Neural cell (in vitro differentiated cells): Measurements from ENCODE around the gene CCDC85C. TPM values are rescaled to one million over a fixed set of nuclear protein-coding genes. Genes with fewer than 3 reads are reported as not detected.

Experiments
- H2AFZ ChIP-seq: fragments of 200-600, 300-800 bp; sonication (generic), shearing (Covaris generic); 2 replicates; pipeline ENCODE4 v1.6.0; 2014; ENCODE audit warnings: low read depth, mild to moderate bottlenecking, antibody characterized with exemption, low read length, moderate library complexity
- H3F3A ChIP-seq: fragments of 200-600 bp; shearing (Covaris generic); 2 replicates; pipeline ENCODE4 v1.6.1; 2016; ENCODE audit warnings: mild to moderate bottlenecking, moderate library complexity, mixed read lengths, antibody characterized with exemption, low read length; ENCODE audit not compliant: insufficient read depth, poor library complexity, severe bottlenecking
- H3K27ac ChIP-seq: fragments of 200-600, 300-800 bp; sonication (generic), shearing (Covaris generic); 2 replicates; pipeline ENCODE4 v1.5.1; 2014; ENCODE audit warnings: mild to moderate bottlenecking, low read length, moderate library complexity
- H3K27me3 ChIP-seq: fragments of 300-800, 200-600 bp; sonication (generic), shearing (Covaris generic); 2 replicates; pipeline ENCODE4 v1.6.0; 2014; ENCODE audit warnings: mild to moderate bottlenecking, low read depth, low read length, moderate library complexity; ENCODE audit not compliant: insufficient read depth
- H3K36me3 ChIP-seq: fragments of 300-800, 200-600 bp; sonication (generic), shearing (Covaris generic); 2 replicates; pipeline ENCODE4 v1.5.1; 2014; ENCODE audit warnings: mild to moderate bottlenecking, antibody characterized with exemption, low read length, moderate library complexity; ENCODE audit not compliant: insufficient read depth
- H3K4me2 ChIP-seq: fragments of 300-800, 200-600 bp; sonication (generic), shearing (Covaris generic); 2 replicates; pipeline ENCODE4 v1.6.0; 2014; ENCODE audit warnings: mild to moderate bottlenecking, low read length
- H3K4me3 ChIP-seq: fragments of 300-800, 200-600 bp; sonication (generic), shearing (Covaris generic); 2 replicates; pipeline ENCODE4 v1.5.1; 2014; ENCODE audit warnings: mild to moderate bottlenecking, low read length, moderate library complexity
- H3K79me2 ChIP-seq: fragments of 200-600 bp; shearing (Covaris generic); replicated peaks from 2 replicates; pipeline ENCODE4 v1.6.0; 2014; ENCODE audit warnings: mild to moderate bottlenecking, low read length, moderate library complexity; ENCODE audit not compliant: insufficient read depth
- H3K9ac ChIP-seq: fragments of 300-800, 200-600 bp; sonication (generic), shearing (Covaris generic); 2 replicates; pipeline ENCODE4 v1.6.1; 2016; ENCODE audit warnings: mild to moderate bottlenecking, low read length, mixed read lengths
- H3K9me2 ChIP-seq: fragments of 200-600 bp; shearing (Covaris generic); 2 replicates; pipeline ENCODE4 v1.6.1; 2016; ENCODE audit warnings: mild to moderate bottlenecking, low read length, mixed read lengths; ENCODE audit not compliant: insufficient read depth
- H3K9me3 ChIP-seq: fragments of 200-600, 300-800 bp; sonication (generic), shearing (Covaris generic); 2 replicates; pipeline ENCODE4 v1.6.1; 2016; ENCODE audit warnings: mild to moderate bottlenecking, mixed run types, low read length, moderate library complexity, mixed read lengths
- H4K20me1 ChIP-seq: fragments of 200-600 bp; shearing (Covaris generic); 2 replicates; pipeline ENCODE4 v1.6.1; 2016; ENCODE audit warnings: mild to moderate bottlenecking, mixed run types; ENCODE audit not compliant: insufficient read depth
- EP300 ChIP-seq: fragments of 450-650 bp; conservative IDR thresholded peaks from 2 replicates; pipeline ENCODE4 v1.6.1; 2014; ENCODE audit warnings: antibody characterized with exemption, mild to moderate bottlenecking, moderate library complexity; ENCODE audit not compliant: poor library complexity, severe bottlenecking
- EZH2 ChIP-seq: fragments of 200-600, 300-800 bp; shearing (Covaris generic), sonication (generic); IDR thresholded peaks from 2 replicates; pipeline ENCODE4 v1.6.1; 2014; ENCODE audit warnings: antibody characterized with exemption, low read length, borderline replicate concordance, mild to moderate bottlenecking; ENCODE audit not compliant: insufficient read depth, poor library complexity, severe bottlenecking
- MXI1 ChIP-seq: fragments of 450-650 bp; conservative IDR thresholded peaks from 2 replicates; pipeline ENCODE4 v1.6.1; 2014; ENCODE audit warnings: antibody characterized with exemption, mild to moderate bottlenecking; ENCODE audit not compliant: poor library complexity, severe bottlenecking
- POLR2AphosphoS5 ChIP-seq: IDR thresholded peaks from 2 replicates; pipeline ENCODE4 v1.6.1; 2012
- RAD21 ChIP-seq: fragments of 450-650 bp; conservative IDR thresholded peaks from 2 replicates; pipeline ENCODE4 v1.6.1; 2014; ENCODE audit warnings: antibody characterized with exemption, mild to moderate bottlenecking, moderate library complexity
- SMC3 ChIP-seq: fragments of 450-650 bp; conservative IDR thresholded peaks from 2 replicates; pipeline ENCODE4 v1.6.1; 2014; ENCODE audit warnings: antibody characterized with exemption, mild to moderate bottlenecking, moderate library complexity; ENCODE audit not compliant: poor library complexity
- TAF1 ChIP-seq: IDR thresholded peaks from 2 replicates; pipeline ENCODE4 v1.6.1; 2012; ENCODE audit warnings: low read depth
- polyA plus RNA-seq: library from polyadenylated mRNA; depleted of rRNA; stranded (reverse); fragments of >200 nt; gene quantifications from 2 replicates; pipeline ENCODE4 v1.2.3, GENCODE V29; 2014
- TF ChIP-seq, protein P1 (sequence below): IDR thresholded peaks from 2 replicates; pipeline ENCODE4 v1.6.1; 2012; ENCODE audit warnings: borderline replicate concordance
- TF ChIP-seq, protein P2 (sequence below): fragments of 450-650 bp; IDR thresholded peaks from 2 replicates; pipeline ENCODE4 v1.5.1; 2014; ENCODE audit warnings: antibody characterized with exemption, mild to moderate bottlenecking, moderate library complexity; ENCODE audit not compliant: poor library complexity, severe bottlenecking

The CCDC85C gene
- polyA plus RNA-seq, 1 donor from 2014 or later: 24.8 TPM

- Histone ChIP-seq H3K79me2 (no peaks in the 10 kb centered on the region), H3K36me3 (no peaks in the 10 kb centered on the region), H2AFZ (no peak overlapping the region), H3K27me3 (peaks cover 15% of the 10 kb centered on the region), H4K20me1 (no peaks in the 10 kb centered on the region), H3K9ac (no peak overlapping the region), H3K9me2 (no peaks in the 10 kb centered on the region), H3K4me2 (no peak overlapping the region), H3K9me3 (no peaks in the 10 kb centered on the region), H3F3A (no peaks in the 10 kb centered on the region), H3K27ac (no peak overlapping the region), H3K4me3 (no peak overlapping the region)
- TF ChIP-seq SMC3 (no peak), MXI1 (no peak), POLR2AphosphoS5 (no peak), TAF1 (no peak), EZH2 (no peak), RAD21 (no peak), EP300 (no peak)
- TF ChIP-seq, protein P1, sequence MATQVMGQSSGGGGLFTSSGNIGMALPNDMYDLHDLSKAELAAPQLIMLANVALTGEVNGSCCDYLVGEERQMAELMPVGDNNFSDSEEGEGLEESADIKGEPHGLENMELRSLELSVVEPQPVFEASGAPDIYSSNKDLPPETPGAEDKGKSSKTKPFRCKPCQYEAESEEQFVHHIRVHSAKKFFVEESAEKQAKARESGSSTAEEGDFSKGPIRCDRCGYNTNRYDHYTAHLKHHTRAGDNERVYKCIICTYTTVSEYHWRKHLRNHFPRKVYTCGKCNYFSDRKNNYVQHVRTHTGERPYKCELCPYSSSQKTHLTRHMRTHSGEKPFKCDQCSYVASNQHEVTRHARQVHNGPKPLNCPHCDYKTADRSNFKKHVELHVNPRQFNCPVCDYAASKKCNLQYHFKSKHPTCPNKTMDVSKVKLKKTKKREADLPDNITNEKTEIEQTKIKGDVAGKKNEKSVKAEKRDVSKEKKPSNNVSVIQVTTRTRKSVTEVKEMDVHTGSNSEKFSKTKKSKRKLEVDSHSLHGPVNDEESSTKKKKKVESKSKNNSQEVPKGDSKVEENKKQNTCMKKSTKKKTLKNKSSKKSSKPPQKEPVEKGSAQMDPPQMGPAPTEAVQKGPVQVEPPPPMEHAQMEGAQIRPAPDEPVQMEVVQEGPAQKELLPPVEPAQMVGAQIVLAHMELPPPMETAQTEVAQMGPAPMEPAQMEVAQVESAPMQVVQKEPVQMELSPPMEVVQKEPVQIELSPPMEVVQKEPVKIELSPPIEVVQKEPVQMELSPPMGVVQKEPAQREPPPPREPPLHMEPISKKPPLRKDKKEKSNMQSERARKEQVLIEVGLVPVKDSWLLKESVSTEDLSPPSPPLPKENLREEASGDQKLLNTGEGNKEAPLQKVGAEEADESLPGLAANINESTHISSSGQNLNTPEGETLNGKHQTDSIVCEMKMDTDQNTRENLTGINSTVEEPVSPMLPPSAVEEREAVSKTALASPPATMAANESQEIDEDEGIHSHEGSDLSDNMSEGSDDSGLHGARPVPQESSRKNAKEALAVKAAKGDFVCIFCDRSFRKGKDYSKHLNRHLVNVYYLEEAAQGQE: no peak
- TF ChIP-seq, protein P2, sequence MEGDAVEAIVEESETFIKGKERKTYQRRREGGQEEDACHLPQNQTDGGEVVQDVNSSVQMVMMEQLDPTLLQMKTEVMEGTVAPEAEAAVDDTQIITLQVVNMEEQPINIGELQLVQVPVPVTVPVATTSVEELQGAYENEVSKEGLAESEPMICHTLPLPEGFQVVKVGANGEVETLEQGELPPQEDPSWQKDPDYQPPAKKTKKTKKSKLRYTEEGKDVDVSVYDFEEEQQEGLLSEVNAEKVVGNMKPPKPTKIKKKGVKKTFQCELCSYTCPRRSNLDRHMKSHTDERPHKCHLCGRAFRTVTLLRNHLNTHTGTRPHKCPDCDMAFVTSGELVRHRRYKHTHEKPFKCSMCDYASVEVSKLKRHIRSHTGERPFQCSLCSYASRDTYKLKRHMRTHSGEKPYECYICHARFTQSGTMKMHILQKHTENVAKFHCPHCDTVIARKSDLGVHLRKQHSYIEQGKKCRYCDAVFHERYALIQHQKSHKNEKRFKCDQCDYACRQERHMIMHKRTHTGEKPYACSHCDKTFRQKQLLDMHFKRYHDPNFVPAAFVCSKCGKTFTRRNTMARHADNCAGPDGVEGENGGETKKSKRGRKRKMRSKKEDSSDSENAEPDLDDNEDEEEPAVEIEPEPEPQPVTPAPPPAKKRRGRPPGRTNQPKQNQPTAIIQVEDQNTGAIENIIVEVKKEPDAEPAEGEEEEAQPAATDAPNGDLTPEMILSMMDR: no peak
Measured at GRCh38 chr14:99647411-99647810, 43.4 kb upstream of the CCDC85C start.

- Histone ChIP-seq H3K79me2 (no peaks in the 10 kb centered on the region), H3F3A (no peaks in the 10 kb centered on the region), H3K9me3 (no peaks in the 10 kb centered on the region), H3K9ac (no peak overlapping the region), H3K36me3 (no peaks in the 10 kb centered on the region), H3K4me2 (no peak overlapping the region), H3K9me2 (no peaks in the 10 kb centered on the region), H3K27ac (no peak overlapping the region), H4K20me1 (no peaks in the 10 kb centered on the region), H2AFZ (no peak overlapping the region), H3K27me3 (peaks cover 15% of the 10 kb centered on the region), H3K4me3 (no peak overlapping the region)
- no peak for TF ChIP-seq MXI1
- no peak for TF ChIP-seq TAF1
- no peak for TF ChIP-seq POLR2AphosphoS5
- TF ChIP-seq SMC3: no peak
- TF ChIP-seq, protein P2: no peak
- TF ChIP-seq, protein P1: no peak
- TF ChIP-seq EZH2: no peak
- TF ChIP-seq RAD21: no peak
- TF ChIP-seq EP300: no peak
Measured at GRCh38 chr14:99645545-99646505, 41.8 kb upstream of the CCDC85C start.
